ENCODE results near the gene TAF1.
A peak's percentile ranks its signal among the peaks of the same experiment; 100 is the strongest.
"Not testable (repeated sequence)": the region's sequence is repeated elsewhere in the genome, so short reads cannot be mapped to it uniquely, and the experiment has no call there.

The TAF1 gene

GRCh38 chrX:71365875-71366673, at the start of gene TAF1:
TSS of gene TAF1 (plus strand) at chrX:71366357. CDS start at chrX:71366375, 18 bp downstream.
- DNase-seq, result peak; percentile 95 to 97

GRCh38 chrX:71316959-71317358, 49.2 kb upstream of the TAF1 start:
- DNase-seq, result not testable (repeated sequence)

- DNase-seq, result no peak
Measured at GRCh38 chrX:71320126-71320525, 46.0 kb upstream of the TAF1 start.

- DNase-seq, result no peak
Measured at GRCh38 chrX:71321731-71322130, 44.4 kb upstream of the TAF1 start.

GRCh38 chrX:71324452-71324851, 41.7 kb upstream of the TAF1 start:
- DNase-seq, result not testable (repeated sequence)

GRCh38 chrX:71326394-71326793, 39.8 kb upstream of the TAF1 start:
- DNase-seq, result no peak

GRCh38 chrX:71349151-71349665, 16.9 kb upstream of the TAF1 start:
- not testable (repeated sequence) for DNase-seq

GRCh38 chrX:71349867-71350266, 16.3 kb upstream of the TAF1 start:
- DNase-seq, result not testable (repeated sequence)

- not testable (repeated sequence) for DNase-seq
Measured at GRCh38 chrX:71352439-71352838, 13.7 kb upstream of the TAF1 start.

- DNase-seq, result no peak
Measured at GRCh38 chrX:71364221-71364620, 1.9 kb upstream of the TAF1 start.

GRCh38 chrX:71365356-71365874, 742 bp upstream of the TAF1 start:
- peak in 1 of 2 donors; percentile 4 for DNase-seq

- peak; percentile 13 to 16 for DNase-seq
Measured at GRCh38 chrX:71366674-71367256, 608 bp downstream of the TAF1 start.

GRCh38 chrX:71367396-71367795, 1.2 kb downstream of the TAF1 start:
- DNase-seq, result no peak

- no peak for DNase-seq
Measured at GRCh38 chrX:71372388-71372787, 6.2 kb downstream of the TAF1 start.

- DNase-seq, result no peak
Measured at GRCh38 chrX:71378732-71379131, 12.6 kb downstream of the TAF1 start.

GRCh38 chrX:71391725-71392124, 25.6 kb downstream of the TAF1 start:
- DNase-seq, result not testable (repeated sequence)

GRCh38 chrX:71393919-71394318, 27.8 kb downstream of the TAF1 start:
- DNase-seq, result no peak

- DNase-seq, result no peak
Measured at GRCh38 chrX:71396576-71396975, 30.4 kb downstream of the TAF1 start.

- DNase-seq, result no peak
Measured at GRCh38 chrX:71400710-71401109, 34.6 kb downstream of the TAF1 start.

GRCh38 chrX:71416260-71416659, 50.1 kb downstream of the TAF1 start:
- DNase-seq, result not testable (repeated sequence)

- no peak for DNase-seq
Measured at GRCh38 chrX:71420686-71421085, 54.5 kb downstream of the TAF1 start.

- no peak for DNase-seq
Measured at GRCh38 chrX:71432733-71433132, 66.6 kb downstream of the TAF1 start.

GRCh38 chrX:71438750-71439149, 72.6 kb downstream of the TAF1 start:
- DNase-seq, result no peak

- DNase-seq, result no peak
Measured at GRCh38 chrX:71439420-71439819, 73.3 kb downstream of the TAF1 start.
